Loucy (cell line): ENCODE data around the gene NEMF.
A peak's percentile ranks its signal among the peaks of the same experiment; 100 is the strongest.

Experiments used
- H2AFZ ChIP-seq: fragments of 200-600 bp; sonication (generic); 2 replicates; pipeline ENCODE4 v1.6.0; 2016; ENCODE audit warnings: antibody characterized with exemption, mild to moderate bottlenecking, low read length, moderate library complexity
- H3F3A ChIP-seq: fragments of 200-600 bp; 2 replicates; pipeline ENCODE4 v1.6.0; 2016; ENCODE audit warnings: antibody characterized with exemption, low read depth, mild to moderate bottlenecking
- H3K27me3 ChIP-seq: fragments of 200-600 bp; sonication (generic); 2 replicates; pipeline ENCODE4 v1.6.1; 2014; ENCODE audit warnings: low read length, mild to moderate bottlenecking; ENCODE audit not compliant: insufficient read depth, poor library complexity, severe bottlenecking
- H3K36me3 ChIP-seq: fragments of 200-600 bp; sonication (generic); 2 replicates; pipeline ENCODE4 v1.6.1; 2016; ENCODE audit warnings: low read length; ENCODE audit not compliant: insufficient read depth
- H3K4me1 ChIP-seq: fragments of 200-600 bp; sonication (generic); 2 replicates; pipeline ENCODE4 v1.5.1; 2014; ENCODE audit warnings: low read length, mild to moderate bottlenecking; ENCODE audit not compliant: insufficient read depth, poor library complexity, severe bottlenecking
- H3K4me2 ChIP-seq: fragments of 200-600 bp; sonication (generic); 2 replicates; pipeline ENCODE4 v1.6.0; 2014; ENCODE audit warnings: antibody characterized with exemption, low read length, low read depth, mild to moderate bottlenecking; ENCODE audit not compliant: poor library complexity, severe bottlenecking
- H3K4me3 ChIP-seq: fragments of 200-600 bp; sonication (generic); 2 replicates; pipeline ENCODE4 v1.5.1; 2014; ENCODE audit warnings: low read length, mild to moderate bottlenecking, mixed read lengths; ENCODE audit not compliant: poor library complexity, severe bottlenecking
- H3K79me2 ChIP-seq: fragments of 200-600 bp; sonication (generic); 2 replicates; pipeline ENCODE4 v1.6.1; 2014; ENCODE audit warnings: low read length; ENCODE audit not compliant: insufficient read depth
- H3K9ac ChIP-seq: fragments of 200-600 bp; sonication (generic); 2 replicates; pipeline ENCODE4 v1.6.0; 2014; ENCODE audit warnings: mild to moderate bottlenecking, low read depth, low read length, moderate library complexity; ENCODE audit not compliant: poor library complexity, severe bottlenecking
- H3K9me2 ChIP-seq: fragments of 200-600 bp; sonication (generic); replicated peaks from 2 replicates; pipeline ENCODE4 v1.6.1; 2016; ENCODE audit warnings: low read depth, low read length, mixed read lengths
- H3K9me3 ChIP-seq: fragments of 200-600 bp; sonication (generic); 2 replicates; pipeline ENCODE4 v1.6.1; 2014; ENCODE audit warnings: mild to moderate bottlenecking, antibody characterized with exemption, low read length, low read depth; ENCODE audit not compliant: insufficient read depth
- H4K20me1 ChIP-seq: fragments of 200-600 bp; sonication (generic); 2 replicates; pipeline ENCODE4 v1.6.0; 2014; ENCODE audit warnings: antibody characterized with exemption, low read length, mild to moderate bottlenecking; ENCODE audit not compliant: insufficient read depth, poor library complexity, severe bottlenecking
- CTCF ChIP-seq: fragments of 200-600 bp; sonication (generic); conservative IDR thresholded peaks from 2 replicates; pipeline ENCODE4 v1.5.1; 2014; ENCODE audit warnings: mild to moderate bottlenecking, antibody characterized with exemption, low read length
- EZH2phosphoT487 ChIP-seq: fragments of 200-600 bp; IDR thresholded peaks from 2 replicates; pipeline ENCODE4 v1.6.1; 2018; ENCODE audit warnings: antibody characterized with exemption, mild to moderate bottlenecking, moderate library complexity, borderline replicate concordance

Gene NEMF

GRCh38 chr14:49858383-49858782 is 5.8 kb upstream of the NEMF start:
- H3K9me3 ChIP-seq = no peaks in the 10 kb centered on the region
- no peaks in the 10 kb centered on the region for H3K36me3 ChIP-seq
- H3K4me2 ChIP-seq = no peak overlapping the region
- no peak overlapping the region for H3K9ac ChIP-seq
- peaks cover 12% of the 10 kb centered on the region for H3K4me1 ChIP-seq
- no peaks in the 10 kb centered on the region for H3K79me2 ChIP-seq
- H3K4me3 ChIP-seq = no peak overlapping the region
- H3K27me3 ChIP-seq = no peaks in the 10 kb centered on the region
- H4K20me1 ChIP-seq = no peaks in the 10 kb centered on the region
- no peak overlapping the region for H2AFZ ChIP-seq
- TF ChIP-seq EZH2phosphoT487 (no peak), CTCF (no peak)
- H3F3A ChIP-seq = peaks cover 12% of the 10 kb centered on the region; the same call in 1 of the 2 replicates
- no peaks in the 10 kb centered on the region for H3K9me2 ChIP-seq

- H3F3A ChIP-seq = peaks cover 12% of the 10 kb centered on the region; the same call in 1 of the 2 replicates
- no peak overlapping the region for H3K4me3 ChIP-seq
- no peak overlapping the region for H2AFZ ChIP-seq
- H3K9me2 ChIP-seq = no peaks in the 10 kb centered on the region
- TF ChIP-seq EZH2phosphoT487 (no peak), CTCF (no peak)
- H3K9ac ChIP-seq = no peak overlapping the region
- no peaks in the 10 kb centered on the region for H3K27me3 ChIP-seq
- H3K79me2 ChIP-seq = peaks cover 2% of the 10 kb centered on the region
- no peaks in the 10 kb centered on the region for H3K36me3 ChIP-seq
- no peaks in the 10 kb centered on the region for H3K9me3 ChIP-seq
- no peak overlapping the region for H3K4me2 ChIP-seq
- H3K4me1 ChIP-seq = peaks cover 10% of the 10 kb centered on the region
- H4K20me1 ChIP-seq = no peaks in the 10 kb centered on the region
These were observed 4.9 kb upstream of the NEMF start for GRCh38 chr14:49857427-49858003.

- peaks cover 39% of the 10 kb centered on the region for H3K79me2 ChIP-seq
- no peaks in the 10 kb centered on the region for H3K9me3 ChIP-seq
- peak overlapping the region; percentile 90 for H3K4me3 ChIP-seq
- peaks cover 31% of the 10 kb centered on the region for H4K20me1 ChIP-seq
- peaks cover 29% of the 10 kb centered on the region for H3K4me1 ChIP-seq
- peak overlapping the region; percentile 90 for H3K9ac ChIP-seq
- H3F3A ChIP-seq = no peaks in the 10 kb centered on the region
- no peaks in the 10 kb centered on the region for H3K9me2 ChIP-seq
- H3K4me2 ChIP-seq = peak overlapping the region; percentile 77
- H2AFZ ChIP-seq = peak overlapping the region; percentile 98; the same call in 1 of the 2 replicates
- peaks cover 4% of the 10 kb centered on the region; the same call in 1 of the 2 replicates for H3K36me3 ChIP-seq
- no peak for TF ChIP-seq EZH2phosphoT487
- 0 out of 2 replicates have a peak, but pooled peaks have one; percentile 19 for TF ChIP-seq CTCF
- H3K27me3 ChIP-seq = no peaks in the 10 kb centered on the region
These were observed 1.2 kb upstream of the NEMF start for GRCh38 chr14:49853572-49854375.
